ENCODE data around the gene STARD3NL.
"Not testable (repeated sequence)": the region's sequence is repeated elsewhere in the genome, so short reads cannot be mapped to it uniquely, and the experiment has no call there.

Gene STARD3NL

GRCh38 chr7:38178004-38178694 is at the start of gene STARD3NL:
Gene STARD3NL, plus strand, starts transcription at chr7:38178245. Its CDS starts 29,260 bp downstream, at chr7:38207505.
- DNase-seq (ENCODE audit: low read depth in 1 of 2, low spot score in 1 of 2), result peak; percentile 58 to 95

GRCh38 chr7:38129162-38129561 is 48.9 kb upstream of the STARD3NL start:
- no peak for DNase-seq (ENCODE audit: low read depth in 1 of 2, low spot score in 1 of 2)

- DNase-seq (ENCODE audit: low read depth in 1 of 2, low spot score in 1 of 2), result no peak
Observed at GRCh38 chr7:38129579-38129978, 48.5 kb upstream of the STARD3NL start.

GRCh38 chr7:38138171-38138570 is 39.9 kb upstream of the STARD3NL start:
- DNase-seq (ENCODE audit: low read depth in 1 of 2, low spot score in 1 of 2), result no peak

- no peak for DNase-seq (ENCODE audit: low read depth in 1 of 2, low spot score in 1 of 2)
Observed at GRCh38 chr7:38141187-38141586, 36.9 kb upstream of the STARD3NL start.

- DNase-seq (ENCODE audit: low read depth in 1 of 2, low spot score in 1 of 2), result no peak
Observed at GRCh38 chr7:38142736-38143135, 35.3 kb upstream of the STARD3NL start.

GRCh38 chr7:38147005-38147404 is 31.0 kb upstream of the STARD3NL start:
- DNase-seq (ENCODE audit: low read depth in 1 of 2, low spot score in 1 of 2), result no peak

GRCh38 chr7:38151556-38151955 is 26.5 kb upstream of the STARD3NL start:
- no peak for DNase-seq (ENCODE audit: low read depth in 1 of 2, low spot score in 1 of 2)

GRCh38 chr7:38153515-38153914 is 24.5 kb upstream of the STARD3NL start:
- no peak for DNase-seq (ENCODE audit: low read depth in 1 of 2, low spot score in 1 of 2)

- no peak for DNase-seq (ENCODE audit: low read depth in 1 of 2, low spot score in 1 of 2)
Observed at GRCh38 chr7:38154278-38154677, 23.8 kb upstream of the STARD3NL start.

- no peak for DNase-seq (ENCODE audit: low read depth in 1 of 2, low spot score in 1 of 2)
Observed at GRCh38 chr7:38160003-38160571, 18.0 kb upstream of the STARD3NL start.

GRCh38 chr7:38162036-38162435 is 16.0 kb upstream of the STARD3NL start:
- DNase-seq (ENCODE audit: low read depth in 1 of 2, low spot score in 1 of 2), result no peak

- no peak for DNase-seq (ENCODE audit: low read depth in 1 of 2, low spot score in 1 of 2)
Observed at GRCh38 chr7:38163671-38164070, 14.4 kb upstream of the STARD3NL start.

GRCh38 chr7:38168890-38169570 is 9.0 kb upstream of the STARD3NL start:
- DNase-seq (ENCODE audit: low read depth in 1 of 2, low spot score in 1 of 2), result no peak

GRCh38 chr7:38169847-38170246 is 8.2 kb upstream of the STARD3NL start:
- no peak for DNase-seq (ENCODE audit: low read depth in 1 of 2, low spot score in 1 of 2)

GRCh38 chr7:38171623-38172391 is 6.2 kb upstream of the STARD3NL start:
- DNase-seq (ENCODE audit: low read depth in 1 of 2, low spot score in 1 of 2), result peak in 1 of 2 donors; percentile 4

GRCh38 chr7:38175547-38175946 is 2.5 kb upstream of the STARD3NL start:
- not testable (repeated sequence) for DNase-seq (ENCODE audit: low read depth in 1 of 2, low spot score in 1 of 2)

GRCh38 chr7:38177621-38178003 is 433 bp upstream of the STARD3NL start:
- no peak for DNase-seq (ENCODE audit: low read depth in 1 of 2, low spot score in 1 of 2)

GRCh38 chr7:38178695-38179344 is 775 bp downstream of the STARD3NL start:
- DNase-seq (ENCODE audit: low read depth in 1 of 2, low spot score in 1 of 2), result no peak

GRCh38 chr7:38179776-38180226 is 1.8 kb downstream of the STARD3NL start:
- DNase-seq (ENCODE audit: low read depth in 1 of 2, low spot score in 1 of 2), result no peak

- no peak for DNase-seq (ENCODE audit: low read depth in 1 of 2, low spot score in 1 of 2)
Observed at GRCh38 chr7:38181111-38181510, 3.1 kb downstream of the STARD3NL start.
